Stimulated activated CD4-positive, alpha-beta T cell treated with anti-CD3 and anti-CD28 coated beads, Interleukin-4, amount 100 ng/mL, for 48 hours (primary cell): ENCODE data around the gene CHRNG.
"Not testable (repeated sequence)": the region's sequence is repeated elsewhere in the genome, so short reads cannot be mapped to it uniquely, and the experiment has no call there.

ENCODE experiments used
- DNase-seq, 2 donors: peaks; one replicate each; pipeline ENCODE4 v3.0.0-alpha.2; 2020; ENCODE audit warnings: low read depth in 2 of 2

Gene CHRNG

GRCh38 chr2:232543928-232544631 is 4.6 kb downstream of the CHRNG start:
- no peak for DNase-seq

- no peak for DNase-seq
Measured at GRCh38 chr2:232544674-232545073, 5.2 kb downstream of the CHRNG start.

- DNase-seq, result no peak
Measured at GRCh38 chr2:232545511-232546375, 6.3 kb downstream of the CHRNG start.

- no peak for DNase-seq
Measured at GRCh38 chr2:232547991-232548390, 8.5 kb downstream of the CHRNG start.

- DNase-seq, result no peak
Measured at GRCh38 chr2:232549655-232550353, 10.3 kb downstream of the CHRNG start.

- DNase-seq, result peak; percentile 87 to 93
Measured at GRCh38 chr2:232550354-232551249, 11.1 kb downstream of the CHRNG start, which contains the start of the genes EIF4E2 and TIGD1. Gene EIF4E2, plus strand, starts transcription at chr2:232550689. Its CDS starts 36 bp downstream, at chr2:232550725. Gene TIGD1, minus strand, starts transcription at chr2:232550557. Its CDS starts 675 bp downstream, at chr2:232549882.

GRCh38 chr2:232551250-232551638 is 11.8 kb downstream of the CHRNG start:
- DNase-seq, result no peak

GRCh38 chr2:232551776-232552175 is 12.3 kb downstream of the CHRNG start:
- DNase-seq, result no peak

- DNase-seq, result no peak
Measured at GRCh38 chr2:232556426-232556825, 16.9 kb downstream of the CHRNG start.

GRCh38 chr2:232562515-232563151 is 23.1 kb downstream of the CHRNG start:
- no peak for DNase-seq

GRCh38 chr2:232563580-232563979 is 24.1 kb downstream of the CHRNG start:
- DNase-seq, result no peak

- DNase-seq, result no peak
Measured at GRCh38 chr2:232567721-232568120, 28.2 kb downstream of the CHRNG start.

GRCh38 chr2:232568161-232568560 is 28.7 kb downstream of the CHRNG start:
- no peak for DNase-seq

- DNase-seq, result no peak
Measured at GRCh38 chr2:232569541-232569940, 30.0 kb downstream of the CHRNG start.

- DNase-seq, result not testable (repeated sequence)
Measured at GRCh38 chr2:232570481-232570880, 31.0 kb downstream of the CHRNG start.

GRCh38 chr2:232571026-232571474 is 31.6 kb downstream of the CHRNG start:
- no peak for DNase-seq

- DNase-seq, result no peak
Measured at GRCh38 chr2:232573042-232573441, 33.5 kb downstream of the CHRNG start.

GRCh38 chr2:232573771-232574435 is 34.4 kb downstream of the CHRNG start:
- DNase-seq, result no peak

GRCh38 chr2:232574674-232575403 is 35.3 kb downstream of the CHRNG start:
- no peak for DNase-seq
